PFSK-1 (cell line): ENCODE results near the gene TCEANC.

ENCODE experiments used
- POLR2AphosphoS5 ChIP-seq: IDR thresholded peaks from 2 replicates; pipeline ENCODE4 v1.6.1; 2012; ENCODE audit warnings: low read depth, mild to moderate bottlenecking, control low read depth, low read length, moderate library complexity
- REST ChIP-seq, 2 experiments: IDR thresholded peaks; 2 replicates each; pipeline versions ENCODE4 v1.6.1 to v1.8.0; 2011 to 2012; ENCODE audit warnings: low read depth in 2 of 2, low read length in 2 of 2, control low read depth in 1 of 2, inconsistent platforms in 1 of 2, mild to moderate bottlenecking in 1 of 2, moderate library complexity in 1 of 2; ENCODE audit not compliant: insufficient read depth in 1 of 2
- SIN3A ChIP-seq: IDR thresholded peaks from 2 replicates; pipeline ENCODE4 v1.6.1; 2012; ENCODE audit warnings: mild to moderate bottlenecking, low read length, moderate library complexity, borderline replicate concordance; ENCODE audit not compliant: insufficient read depth

DNA sequence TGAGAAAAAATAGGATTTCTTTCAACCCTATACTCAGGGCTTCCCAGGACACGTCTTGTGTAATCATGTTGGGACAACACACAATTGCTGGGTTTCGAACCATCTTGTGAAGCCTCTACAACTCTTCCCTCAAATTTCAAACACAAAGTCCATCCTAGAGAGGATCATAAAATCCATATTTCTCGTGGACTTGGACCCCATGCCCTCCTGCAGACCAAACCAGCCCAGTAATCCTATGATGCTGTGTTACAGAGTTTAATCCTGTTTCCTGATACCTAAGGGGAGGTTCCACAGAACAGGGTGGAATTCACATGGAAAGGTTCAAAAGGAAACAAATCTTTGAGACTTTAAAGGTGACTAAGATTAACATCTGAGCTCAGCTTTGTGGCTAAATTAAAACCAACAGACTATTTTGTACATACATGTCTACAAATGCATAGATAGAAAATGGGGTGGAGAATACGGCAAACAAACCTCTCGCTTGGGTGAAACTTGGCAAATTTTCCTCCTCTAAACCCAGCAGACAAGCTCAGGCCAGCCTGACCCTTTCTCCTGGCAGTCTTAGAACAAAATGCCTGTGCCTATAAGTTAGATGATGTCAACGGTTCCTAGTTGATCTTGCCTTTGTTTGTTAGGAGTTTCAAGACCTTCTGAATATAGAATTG, 45.5 kb upstream of the TCEANC start:
- TF ChIP-seq POLR2AphosphoS5 (no peak), REST (IDR thresholded peaks at IDR 0.05; ENCODE audit: insufficient read depth in 1 of 2, low read depth in 2 of 2, low read length in 2 of 2) (no peak), SIN3A (no peak)
